GM12892 (cell line): Measurements from ENCODE around the gene RBM33.
"Not testable (repeated sequence)": the region's sequence is repeated elsewhere in the genome, so short reads cannot be mapped to it uniquely, and the experiment has no call there.

ENCODE experiments used
- DNase-seq: peaks from one replicate; pipeline ENCODE4 v3.0.0; 2011; ENCODE audit not compliant: insufficient read length
- FAIRE-seq: peaks from 2 replicates; lab custom pipeline; 2011; peaks lifted over from hg19 to GRCh38; lab: Jason Lieb, UNC
- POLR2A ChIP-seq: IDR thresholded peaks from 2 replicates; pipeline ENCODE4 v1.6.1; 2011; ENCODE audit warnings: low read depth, low read length, control low read depth
- POLR2AphosphoS5 ChIP-seq: IDR thresholded peaks from 2 replicates; pipeline ENCODE4 v1.6.1; 2011; ENCODE audit warnings: low read depth, low read length, control low read depth
- TAF1 ChIP-seq: IDR thresholded peaks from 2 replicates; pipeline ENCODE4 v1.6.1; 2011; ENCODE audit warnings: low read depth, mild to moderate bottlenecking, control low read depth, low read length, borderline replicate concordance

Gene RBM33

DNA sequence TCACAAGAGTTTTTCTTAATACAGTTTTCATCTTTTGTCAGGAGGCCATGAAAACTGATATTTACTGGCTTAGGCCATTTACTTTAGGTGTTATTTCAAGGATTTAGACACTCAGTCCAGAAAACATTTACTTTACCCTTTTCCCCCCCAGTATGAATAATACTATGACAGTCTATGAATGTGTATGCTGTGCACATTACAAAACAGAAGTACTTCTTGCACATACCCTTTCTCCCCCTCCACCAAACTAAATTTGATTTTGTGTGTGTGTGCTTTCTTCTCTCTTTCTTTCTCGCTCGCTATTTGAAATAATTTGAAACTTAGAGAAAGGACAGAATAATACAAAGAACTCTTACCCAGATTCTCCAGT is 41.3 kb downstream of the RBM33 start:
- TF ChIP-seq TAF1: no peak
- TF ChIP-seq POLR2AphosphoS5: no peak
- TF ChIP-seq POLR2A: no peak

DNA sequence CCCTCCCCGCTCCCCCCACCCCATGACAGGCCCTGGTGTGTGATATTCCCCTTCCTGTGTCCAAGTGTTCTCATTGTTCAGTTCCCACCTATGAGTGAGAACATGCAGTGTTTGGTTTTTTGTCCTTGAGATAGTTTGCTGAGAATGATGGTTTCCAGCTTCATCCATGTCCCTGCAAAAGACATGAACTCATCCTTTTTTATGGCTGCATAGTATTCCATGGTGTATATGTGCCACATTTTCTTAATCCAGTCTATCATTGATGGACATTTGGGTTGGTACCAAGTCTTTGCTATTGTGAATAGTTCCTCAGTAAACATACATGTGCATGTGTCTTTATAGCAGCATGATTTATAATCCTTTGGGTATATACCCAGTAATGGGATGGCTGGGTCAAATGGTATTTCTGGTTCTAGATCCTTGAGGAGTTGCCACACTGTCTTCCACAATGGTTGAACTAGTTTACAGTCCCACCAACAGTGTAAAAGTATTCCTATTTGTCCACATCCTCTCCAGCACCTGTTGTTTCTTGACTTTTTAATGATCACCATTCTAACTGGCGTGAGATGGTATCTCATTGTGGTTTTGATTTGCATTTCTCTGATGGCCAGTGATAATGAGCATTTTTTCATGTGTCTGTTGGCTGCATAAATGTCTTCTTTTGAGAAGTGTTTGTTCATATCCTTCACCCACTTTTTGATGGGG is 42.3 kb downstream of the RBM33 start:
- not testable (repeated sequence) for DNase-seq, FAIRE-seq

More for the DNA sequence above, 41.3 kb downstream of the RBM33 start:
- FAIRE-seq (no peak), DNase-seq (no peak)

DNA sequence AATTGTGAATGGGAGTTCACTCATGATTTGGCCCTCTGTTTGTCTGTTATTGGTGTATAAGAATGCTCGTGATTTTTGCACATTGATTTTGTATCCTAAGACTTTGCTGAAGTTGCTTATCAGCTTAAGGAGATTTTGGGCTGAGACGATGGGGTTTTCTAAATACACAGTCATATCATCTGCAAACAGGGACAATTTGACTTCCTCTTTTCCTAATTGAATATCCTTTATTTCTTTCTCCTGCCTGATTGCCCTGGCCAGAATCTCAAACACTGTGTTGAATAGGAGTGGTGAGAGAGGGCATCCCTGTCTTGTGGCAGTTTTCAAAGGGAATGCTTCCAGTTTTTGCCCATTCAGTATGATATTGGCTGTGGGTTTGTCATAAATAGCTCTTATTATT is 43.8 kb downstream of the RBM33 start:
- DNase-seq, FAIRE-seq: not testable (repeated sequence)

DNA sequence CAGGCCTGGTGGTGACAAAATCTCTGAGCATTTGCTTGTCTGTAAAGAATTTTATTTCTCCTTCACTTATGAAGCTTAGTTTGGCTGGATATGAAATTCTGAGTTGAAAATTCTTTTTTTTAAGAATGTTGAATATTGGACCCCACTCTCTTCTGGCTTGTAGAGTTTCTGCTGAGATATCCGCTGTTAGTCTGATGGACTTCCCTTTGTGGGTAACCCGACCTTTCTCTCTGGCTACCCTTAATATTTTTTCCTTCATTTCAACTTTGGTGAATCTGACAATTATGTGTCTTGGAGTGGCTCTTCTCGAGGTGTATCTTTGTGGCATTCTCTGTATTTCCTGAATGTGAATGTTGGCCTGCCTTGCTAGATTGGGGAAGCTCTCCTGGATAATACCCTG is 46.2 kb downstream of the RBM33 start:
- not testable (repeated sequence) for FAIRE-seq, DNase-seq

DNA sequence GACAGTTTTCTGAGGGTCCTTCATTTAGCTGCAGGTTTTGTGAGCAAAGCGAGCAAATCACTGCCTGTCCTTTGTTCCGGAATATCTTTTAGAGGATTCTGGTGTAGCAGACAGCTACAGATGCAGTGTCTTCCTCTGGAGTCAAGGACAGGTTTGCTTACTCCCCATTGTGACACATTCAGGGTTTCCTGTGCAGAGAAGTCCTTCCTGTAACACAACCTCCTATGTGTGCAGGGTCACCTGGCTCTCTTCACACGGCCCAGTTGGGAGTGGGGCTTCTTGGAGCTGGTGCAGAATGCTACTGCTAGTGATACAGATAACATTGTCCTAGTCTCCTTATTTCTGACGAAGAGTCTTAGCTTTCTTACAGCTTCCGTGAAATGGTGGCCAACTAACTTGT is 47.9 kb downstream of the RBM33 start:
- TF ChIP-seq POLR2A (no peak), TAF1 (no peak), POLR2AphosphoS5 (no peak)
- no peak for FAIRE-seq
- DNase-seq: no peak

DNA sequence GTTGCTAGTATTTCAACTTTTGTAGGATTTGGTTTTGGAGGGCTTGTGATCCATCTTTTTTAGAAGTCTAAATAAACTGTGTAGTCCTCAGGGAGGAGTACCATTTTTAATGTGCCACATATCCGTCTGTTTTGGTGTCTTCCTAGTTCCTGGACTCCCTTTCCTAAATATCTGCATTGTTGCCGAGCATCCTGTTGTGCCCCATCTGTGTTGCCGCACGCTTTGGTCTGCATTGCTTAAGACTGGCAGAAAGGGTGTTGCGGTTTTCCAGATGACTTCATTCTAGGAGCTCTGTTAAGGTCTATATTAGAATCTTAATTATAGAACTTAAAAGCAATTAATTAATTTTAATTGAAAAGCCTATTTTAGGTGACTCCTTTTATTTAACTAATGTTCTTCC is 49.4 kb downstream of the RBM33 start:
- TF ChIP-seq TAF1 (no peak), POLR2A (no peak), POLR2AphosphoS5 (no peak)
- DNase-seq (no peak), FAIRE-seq (no peak)

DNA sequence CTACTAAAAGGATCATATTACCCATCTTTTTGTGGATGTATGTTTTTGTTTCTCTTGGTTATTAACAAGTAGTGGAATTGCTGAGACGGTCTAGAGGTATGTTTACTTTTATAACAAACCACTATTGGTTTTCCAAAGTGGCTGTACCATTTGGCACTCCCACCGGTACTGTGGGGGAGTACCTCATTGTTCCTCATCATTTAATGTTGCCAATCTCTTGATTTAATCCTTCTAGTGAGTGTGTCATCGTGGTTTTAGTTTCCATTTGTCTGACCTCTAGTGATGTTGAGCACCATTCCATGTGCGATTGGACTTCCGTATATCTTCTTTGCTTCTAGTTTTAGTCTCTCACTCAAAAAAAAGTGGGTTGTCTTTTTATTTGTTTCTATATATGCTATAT is 50.4 kb downstream of the RBM33 start:
- no peak for DNase-seq
- FAIRE-seq: no peak
- TF ChIP-seq POLR2A: no peak
- no peak for TF ChIP-seq TAF1
- TF ChIP-seq POLR2AphosphoS5: no peak

DNA sequence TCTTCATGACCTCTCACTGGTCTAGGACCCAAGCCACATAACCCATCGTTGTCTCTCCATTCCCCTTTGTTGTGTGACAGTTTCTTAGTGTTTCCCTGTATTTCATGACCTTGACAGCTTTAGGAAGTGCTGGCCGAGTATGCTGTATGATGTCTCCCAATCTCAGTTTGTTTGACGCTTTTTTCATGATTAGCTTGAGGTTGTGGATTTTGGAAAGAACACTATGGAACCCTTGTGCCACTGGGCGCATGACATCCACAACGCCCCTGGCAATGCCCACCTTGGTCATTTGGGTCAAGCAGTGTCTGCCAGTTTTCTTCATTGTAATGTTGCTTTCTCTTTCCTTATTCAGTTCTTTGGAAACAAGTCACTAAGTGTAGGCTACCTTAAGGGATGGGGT is 52.3 kb downstream of the RBM33 start:
- no peak for DNase-seq
- FAIRE-seq: peak; percentile 58
- TF ChIP-seq TAF1 (no peak), POLR2A (no peak), POLR2AphosphoS5 (no peak)

DNA sequence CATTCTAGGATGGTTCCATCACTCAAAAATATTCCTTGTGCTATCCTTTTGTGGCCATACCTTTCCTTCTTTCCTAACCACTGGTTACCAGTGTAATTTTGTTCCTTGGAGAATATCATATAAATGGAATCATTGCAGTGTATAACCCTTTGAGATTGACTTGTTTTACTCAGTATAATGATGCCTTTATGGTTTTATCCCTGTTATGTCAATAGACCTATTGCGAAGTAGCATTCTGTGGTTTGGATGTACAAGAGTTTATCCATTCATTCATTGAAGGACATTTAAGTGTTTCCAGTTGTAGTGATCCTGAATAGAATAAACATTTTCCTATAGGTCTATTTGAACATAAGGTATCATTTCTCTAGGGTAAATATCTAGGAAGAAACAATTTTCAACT is 54.2 kb downstream of the RBM33 start:
- FAIRE-seq (no peak), DNase-seq (no peak)
- TF ChIP-seq TAF1 (no peak), POLR2AphosphoS5 (no peak), POLR2A (no peak)

DNA sequence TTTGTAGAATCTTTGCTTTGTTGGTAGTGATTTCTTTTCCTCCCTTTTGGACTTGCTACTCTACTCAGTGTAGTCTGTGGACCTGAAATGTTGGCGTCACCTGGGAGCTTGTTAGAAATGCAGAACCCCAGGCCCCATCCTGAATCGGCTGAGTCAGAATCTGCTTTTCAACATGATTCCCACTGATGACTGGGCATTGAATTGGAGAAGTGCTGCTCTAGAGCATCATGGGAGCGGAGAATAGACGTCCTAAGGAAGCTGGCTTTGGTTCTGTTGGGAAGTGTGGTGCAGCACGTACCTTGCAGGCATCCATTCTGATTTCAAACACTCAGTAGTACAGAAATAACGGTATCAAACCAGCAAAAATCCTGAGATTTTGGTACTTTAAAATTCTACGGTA is 54.7 kb downstream of the RBM33 start:
- TF ChIP-seq POLR2A (no peak), POLR2AphosphoS5 (no peak), TAF1 (no peak)
- FAIRE-seq (no peak), DNase-seq (no peak)

DNA sequence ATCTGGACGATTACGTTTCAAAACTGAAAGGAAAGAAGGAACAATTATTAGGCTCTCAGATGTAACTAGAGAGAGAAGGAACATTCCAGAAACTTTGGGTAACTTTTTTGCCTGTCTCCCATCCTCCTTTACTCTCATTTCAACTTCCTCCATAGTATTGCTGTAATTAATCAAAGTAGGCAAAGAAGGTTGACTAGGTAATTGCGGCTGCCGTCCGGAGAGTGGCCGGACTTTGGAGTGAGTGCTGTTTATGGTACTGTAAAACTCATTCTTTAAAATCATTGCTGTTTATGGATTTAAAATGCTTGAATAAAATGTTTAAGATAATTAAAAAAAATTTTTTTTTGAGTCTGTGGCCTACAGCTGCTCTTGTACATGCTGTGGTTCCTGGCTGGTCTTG is 56.4 kb downstream of the RBM33 start:
- FAIRE-seq (no peak), DNase-seq (no peak)
- TF ChIP-seq POLR2A (no peak), TAF1 (no peak), POLR2AphosphoS5 (no peak)

DNA sequence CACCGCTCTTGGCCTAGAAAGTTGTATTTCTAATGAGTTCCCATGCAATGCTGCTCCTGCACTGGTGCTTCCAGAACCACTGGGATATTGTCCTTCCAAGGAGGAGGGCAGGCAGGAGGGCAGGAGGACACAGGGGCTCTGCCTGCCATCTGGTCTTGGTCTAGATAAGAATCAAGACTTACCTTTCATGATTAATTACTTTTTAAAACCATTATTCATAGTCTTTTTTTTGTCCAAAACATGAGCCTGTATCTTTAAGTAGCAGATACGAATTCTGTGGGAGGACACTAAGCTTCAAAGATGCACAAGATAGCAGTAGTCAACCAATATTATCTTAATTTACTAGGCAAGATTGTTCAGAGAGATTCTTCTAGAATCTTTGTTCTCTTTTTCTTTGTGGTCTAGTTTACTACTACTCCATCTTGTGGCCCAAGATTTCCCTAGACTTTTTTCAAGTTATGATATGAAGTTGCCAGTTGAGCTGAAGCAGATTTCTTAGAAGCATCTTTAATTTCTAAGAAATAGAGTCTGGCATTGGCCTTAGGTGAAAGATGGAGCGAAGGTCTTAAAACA is 57.6 kb downstream of the RBM33 start:
- FAIRE-seq: no peak
- TF ChIP-seq POLR2AphosphoS5 (no peak), POLR2A (no peak), TAF1 (no peak)
- DNase-seq: no peak

DNA sequence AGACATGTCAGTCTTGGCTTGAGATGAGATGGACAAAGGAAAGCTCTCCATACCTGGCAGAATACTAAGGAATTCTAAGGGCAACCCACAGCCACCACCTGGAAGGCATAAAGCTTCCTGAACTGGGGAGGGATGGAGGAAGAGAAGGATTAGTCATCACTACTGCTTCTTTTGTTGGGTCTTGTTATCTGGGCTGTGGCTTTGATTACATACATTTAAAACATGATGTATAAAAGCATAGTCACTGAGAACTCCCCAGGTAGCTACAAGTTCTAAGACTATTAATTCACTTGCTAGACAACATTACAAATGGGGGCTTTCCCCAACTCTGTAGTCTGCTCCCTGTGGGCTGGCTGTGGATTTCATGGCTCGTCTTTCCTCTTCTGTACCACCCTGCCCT is 58.2 kb downstream of the RBM33 start:
- FAIRE-seq: no peak
- TF ChIP-seq POLR2A (no peak), TAF1 (no peak), POLR2AphosphoS5 (no peak)
- DNase-seq: no peak
